Muscle of leg (tissue), 11 donors: Measurements from ENCODE around the gene VSTM2B. TPM values are rescaled to one million over a fixed set of nuclear protein-coding genes. Genes with fewer than 3 reads are reported as not detected.

ENCODE experiments used
- DNase-seq: peaks from one replicate; pipeline ENCODE4 v3.0.0; 2013
- H3K27ac ChIP-seq: one replicate; pipeline ENCODE4 v1.5.1; 2013; ENCODE audit warnings: mild to moderate bottlenecking, low read length, control low read depth
- H3K27me3 ChIP-seq: one replicate; pipeline ENCODE4 v1.6.1; 2013; ENCODE audit warnings: low read length; ENCODE audit not compliant: control insufficient read depth, insufficient read depth
- H3K36me3 ChIP-seq: one replicate; pipeline ENCODE4 v1.6.1; 2013; ENCODE audit warnings: low read length; ENCODE audit not compliant: control insufficient read depth, insufficient read depth
- H3K4me1 ChIP-seq: one replicate; pipeline ENCODE4 v1.6.1; 2013; ENCODE audit warnings: low read length; ENCODE audit not compliant: control insufficient read depth, insufficient read depth
- H3K4me3 ChIP-seq: one replicate; pipeline ENCODE4 v1.5.1; 2013; ENCODE audit warnings: low read length, control low read depth
- H3K9me3 ChIP-seq: replicated peaks from 2 replicates; pipeline ENCODE4 v1.6.1; 2013; ENCODE audit warnings: low read depth, low read length; ENCODE audit not compliant: control insufficient read depth
- WGBS: methylation state at CpG from one replicate; pipeline ENCODE4 v1.1.5; 2013; ENCODE audit warnings: missing lambda C conversion rate; ENCODE audit not compliant: insufficient coverage; 5-methylcytosine and 5-hydroxymethylcytosine counted together
- polyA plus RNA-seq, 8 donors: library from polyadenylated mRNA; unstranded; fragments of 120-200 nt; gene quantifications; one replicate each; pipeline versions ENCODE4 v1.2.1 to v1.2.3, GENCODE V29; 2013; ENCODE audit warnings: inconsistent platforms in 1 of 8, low replicate concordance in 1 of 8; ENCODE audit not compliant: insufficient read length in 8 of 8, insufficient read depth in 1 of 8
- total RNA-seq: library from RNA; stranded (reverse); fragments of 120-200 nt; gene quantifications from one replicate; pipeline ENCODE4 v1.2.4, GENCODE V29; 2013

The VSTM2B gene
- total and polyA plus RNA-seq, 9 donors, result 0.09 to 0.28 (median 0.15) TPM; not detected in 3

DNA sequence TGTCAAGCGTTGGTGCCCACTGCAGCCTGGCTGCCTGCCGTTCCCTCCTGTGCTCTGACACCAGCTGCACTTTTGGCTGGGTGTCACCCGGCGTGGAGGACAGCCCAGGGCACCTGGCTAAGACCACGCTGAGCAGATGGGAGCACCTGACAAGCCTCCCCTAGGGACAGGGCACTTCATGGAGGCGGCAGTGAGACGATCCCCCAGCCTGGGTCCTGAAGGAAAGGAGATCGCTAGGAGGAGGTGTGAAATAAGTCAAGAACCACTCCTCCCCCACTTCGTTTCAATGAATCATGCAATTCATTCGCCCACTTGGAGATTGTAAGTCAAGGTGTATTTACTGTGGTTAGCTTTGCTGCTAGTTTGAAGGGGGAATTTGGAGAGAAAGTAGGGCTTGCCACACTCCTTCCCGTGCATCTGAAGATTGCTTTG is 38.8 kb downstream of the VSTM2B start:
- DNase-seq, result no peak
- H3K27me3 ChIP-seq, result peaks cover 8% of the 10 kb centered on the region
- WGBS, result 58% methylated on average over 3 of the region's 11 CpGs
- H3K9me3 ChIP-seq, result peaks cover 9% of the 10 kb centered on the region
- H3K36me3 ChIP-seq, result no peaks in the 10 kb centered on the region
- H3K27ac ChIP-seq, result no peak overlapping the region
- no peaks in the 10 kb centered on the region for H3K4me1 ChIP-seq
- no peak overlapping the region for H3K4me3 ChIP-seq

- H3K4me1 ChIP-seq, result no peaks in the 10 kb centered on the region
- H3K27me3 ChIP-seq, result peaks cover 8% of the 10 kb centered on the region
- no peak for DNase-seq
- no peak overlapping the region for H3K4me3 ChIP-seq
- peaks cover 3% of the 10 kb centered on the region for H3K9me3 ChIP-seq
- H3K27ac ChIP-seq, result no peak overlapping the region
- 66% methylated on average over 14 of the region's 19 CpGs for WGBS
- no peaks in the 10 kb centered on the region for H3K36me3 ChIP-seq
Observed at GRCh38 chr19:29565171-29565570, 39.4 kb downstream of the VSTM2B start.

DNA sequence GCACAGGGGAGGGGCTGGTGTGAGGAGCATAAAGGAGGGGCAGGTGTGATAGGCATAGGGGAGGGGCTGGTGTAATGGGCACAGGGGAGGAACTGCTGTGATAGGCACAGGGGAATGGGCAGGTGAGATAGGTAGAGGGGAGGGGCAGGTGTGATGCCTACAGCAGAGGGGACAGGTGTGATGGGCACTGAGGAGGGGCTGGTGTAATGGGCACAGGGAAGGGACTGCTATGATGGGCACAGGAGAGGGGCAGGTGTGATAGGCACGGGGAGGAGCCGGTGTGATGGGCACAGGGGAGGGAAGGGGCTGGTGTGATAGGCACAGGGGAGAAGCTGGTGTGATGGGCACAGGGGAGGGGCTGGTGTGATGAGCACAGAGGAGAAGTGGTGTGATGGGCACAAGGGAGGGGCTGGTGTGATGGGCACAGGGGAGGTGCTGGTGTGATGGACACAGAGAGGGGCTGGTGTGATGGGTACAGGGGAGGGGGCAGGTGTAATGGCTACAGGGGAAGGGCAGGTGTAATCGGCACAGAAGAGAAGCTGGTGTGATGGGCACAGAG is 40.8 kb downstream of the VSTM2B start:
- H3K9me3 ChIP-seq, result no peaks in the 10 kb centered on the region
- DNase-seq, result no peak
- no peaks in the 10 kb centered on the region for H3K4me1 ChIP-seq
- H3K27ac ChIP-seq, result no peak overlapping the region
- no peak overlapping the region for H3K4me3 ChIP-seq
- H3K27me3 ChIP-seq, result peaks cover 9% of the 10 kb centered on the region
- H3K36me3 ChIP-seq, result no peaks in the 10 kb centered on the region
- WGBS, result 83% methylated on average over 3 of the region's 3 CpGs

GRCh38 chr19:29567366-29567915 is 41.6 kb downstream of the VSTM2B start:
- Histone ChIP-seq H3K27me3 (peaks cover 9% of the 10 kb centered on the region), H3K9me3 (no peaks in the 10 kb centered on the region), H3K27ac (no peak overlapping the region), H3K4me1 (no peaks in the 10 kb centered on the region), H3K4me3 (no peak overlapping the region), H3K36me3 (no peaks in the 10 kb centered on the region)
- DNase-seq, result no peak
- no CpG with 5 or more reads among the region's 2 CpGs for WGBS

DNA sequence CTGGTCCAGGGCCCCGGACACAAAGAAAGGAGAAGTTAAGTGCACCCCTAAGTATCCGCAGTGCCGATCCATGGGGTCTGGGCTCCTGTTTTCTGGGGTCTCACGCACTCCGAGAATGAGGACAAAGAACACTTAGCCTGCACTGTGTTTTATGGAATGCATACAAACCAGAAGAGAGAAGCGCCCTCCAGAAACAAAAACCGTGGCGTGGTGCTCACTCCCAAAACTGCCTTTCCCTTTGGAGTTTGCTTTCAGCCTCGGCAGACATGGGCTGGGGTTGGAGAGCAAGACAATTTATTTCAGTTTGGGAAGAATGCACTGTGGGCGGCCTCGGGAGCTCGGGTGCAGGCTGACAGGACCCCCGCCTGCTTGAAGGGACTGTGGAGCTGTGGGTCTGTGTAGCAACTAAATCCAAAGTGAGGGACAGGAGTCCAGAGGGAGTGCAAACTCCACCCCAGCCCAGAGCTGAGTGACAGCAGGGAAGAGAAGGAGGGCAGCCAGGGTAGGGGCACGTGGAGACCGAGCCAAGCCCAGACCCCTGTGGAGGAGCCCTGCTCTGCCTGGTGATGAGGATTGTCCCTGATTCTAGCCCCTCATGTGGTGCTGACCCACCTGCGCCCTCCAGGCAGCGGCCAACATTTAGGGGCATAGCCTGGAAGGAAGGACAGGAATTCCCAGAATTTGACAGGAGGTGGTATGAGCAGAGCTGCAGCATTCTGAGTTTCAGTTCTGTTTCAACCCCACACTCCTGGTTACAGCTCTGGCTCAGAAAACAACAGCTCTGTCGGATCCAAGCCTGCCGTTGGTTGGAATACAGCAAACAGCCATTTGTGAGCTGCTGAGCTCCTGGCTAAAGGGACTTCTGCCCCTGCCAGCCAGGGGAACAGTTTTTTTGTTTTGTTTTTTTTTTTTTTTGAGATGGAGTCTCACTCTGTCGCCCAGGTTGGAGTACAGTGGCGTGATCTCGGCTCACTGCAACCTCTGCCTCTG is 42.5 kb downstream of the VSTM2B start:
- no peak overlapping the region for H3K4me3 ChIP-seq
- no peaks in the 10 kb centered on the region for H3K9me3 ChIP-seq
- no peaks in the 10 kb centered on the region for H3K36me3 ChIP-seq
- H3K4me1 ChIP-seq, result no peaks in the 10 kb centered on the region
- peaks cover 9% of the 10 kb centered on the region for H3K27me3 ChIP-seq
- 59% methylated on average over 19 of the region's 22 CpGs for WGBS
- DNase-seq, result no peak
- no peak overlapping the region for H3K27ac ChIP-seq

- Histone ChIP-seq H3K4me3 (no peak overlapping the region), H3K27me3 (peaks cover 11% of the 10 kb centered on the region), H3K36me3 (no peaks in the 10 kb centered on the region), H3K27ac (no peak overlapping the region), H3K9me3 (no peaks in the 10 kb centered on the region), H3K4me1 (no peaks in the 10 kb centered on the region)
- no peak for DNase-seq
- 80% methylated on average over 9 of the region's 9 CpGs for WGBS
Observed at GRCh38 chr19:29569038-29569911, 43.5 kb downstream of the VSTM2B start.

GRCh38 chr19:29571181-29571580 is 45.4 kb downstream of the VSTM2B start:
- Histone ChIP-seq H3K9me3 (no peaks in the 10 kb centered on the region), H3K27ac (no peak overlapping the region), H3K27me3 (peaks cover 14% of the 10 kb centered on the region), H3K4me3 (no peak overlapping the region), H3K36me3 (no peaks in the 10 kb centered on the region), H3K4me1 (no peaks in the 10 kb centered on the region)
- WGBS, result no CpG with 5 or more reads among the region's 6 CpGs
- no peak for DNase-seq

- Histone ChIP-seq H3K9me3 (no peaks in the 10 kb centered on the region), H3K27me3 (peaks cover 22% of the 10 kb centered on the region), H3K4me1 (no peaks in the 10 kb centered on the region), H3K4me3 (no peak overlapping the region), H3K36me3 (no peaks in the 10 kb centered on the region), H3K27ac (no peak overlapping the region)
- WGBS, result 26% methylated on average over 4 of the region's 7 CpGs
- DNase-seq, result no peak
Observed at GRCh38 chr19:29573486-29573885, 47.7 kb downstream of the VSTM2B start.

DNA sequence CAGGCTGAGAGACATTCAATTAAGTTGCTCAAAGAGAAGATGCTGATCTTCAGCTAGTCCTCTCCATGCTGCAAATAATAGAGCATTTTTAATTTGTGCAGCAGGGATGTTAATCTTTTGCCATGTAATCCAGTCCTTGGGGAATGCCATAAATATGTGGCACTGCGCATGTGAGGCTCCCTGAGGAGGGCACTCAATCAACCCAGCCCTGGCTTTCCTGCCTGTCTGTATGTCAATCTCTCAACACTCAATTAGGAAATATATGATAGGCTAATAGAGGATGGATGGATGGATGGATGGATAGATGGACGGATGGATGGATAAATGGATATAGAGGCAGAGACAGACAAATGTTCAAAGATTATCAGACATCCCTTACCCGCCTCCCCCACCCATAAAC is 48.7 kb downstream of the VSTM2B start:
- WGBS, result no CpG with 5 or more reads among the region's 3 CpGs

More for the DNA sequence above, 48.7 kb downstream of the VSTM2B start:
- Histone ChIP-seq H3K9me3 (no peaks in the 10 kb centered on the region), H3K27me3 (peaks cover 19% of the 10 kb centered on the region), H3K27ac (no peak overlapping the region), H3K4me1 (no peaks in the 10 kb centered on the region), H3K4me3 (no peak overlapping the region), H3K36me3 (no peaks in the 10 kb centered on the region)
- DNase-seq, result no peak
